Natural killer cell (primary cell): ENCODE data around the gene SHKBP1. TPM values are rescaled to one million over a fixed set of nuclear protein-coding genes. Genes with fewer than 3 reads are reported as not detected.

ENCODE experiments used
- ATAC-seq, 3 donors: fragments of 150-1000 bp in 2 of 3; fragments of 200-7000 bp in 1 of 3; cut with Tn5 transposase; 1 replicate in 1 of 3; 2 replicates in 2 of 3; pipeline ENCODE4 v1.10.0; 2021; ENCODE audit warnings: mild to moderate bottlenecking in 2 of 3, moderate library complexity in 2 of 3
- DNase-seq, 2 donors: peaks; one replicate each; pipeline versions ENCODE4 v3.0.0 to v3.0.0-alpha.2; 2013 to 2021; ENCODE audit warnings: mixed read lengths in 1 of 2
- H3K27ac ChIP-seq: one replicate; pipeline ENCODE4 v1.5.1; 2013; ENCODE audit warnings: mild to moderate bottlenecking, low read length
- H3K27me3 ChIP-seq: one replicate; pipeline ENCODE4 v1.6.1; 2013; ENCODE audit warnings: low read length; ENCODE audit not compliant: control insufficient read depth, insufficient read depth
- H3K36me3 ChIP-seq: one replicate; pipeline ENCODE4 v1.6.1; 2013; ENCODE audit warnings: low read length; ENCODE audit not compliant: control insufficient read depth, insufficient read depth
- H3K4me1 ChIP-seq: one replicate; pipeline ENCODE4 v1.6.1; 2013; ENCODE audit warnings: low read length; ENCODE audit not compliant: control insufficient read depth, insufficient read depth
- H3K4me3 ChIP-seq: one replicate; pipeline ENCODE4 v1.5.1; 2013; ENCODE audit warnings: low read length
- H3K9me3 ChIP-seq: one replicate; pipeline ENCODE4 v1.6.1; 2013; ENCODE audit warnings: low read length; ENCODE audit not compliant: control insufficient read depth, insufficient read depth
- H3K27ac Mint-ChIP-seq, 2 donors: one replicate each; pipeline ENCODE4 v1.8.0; 2022; ENCODE audit warnings: mild to moderate bottlenecking in 2 of 2, mixed read lengths in 2 of 2, moderate library complexity in 1 of 2
- H3K27me3 Mint-ChIP-seq, 2 donors: one replicate each; pipeline ENCODE4 v1.8.0; 2022; ENCODE audit warnings: low read depth in 2 of 2, mixed read lengths in 2 of 2
- H3K36me3 Mint-ChIP-seq: one replicate; pipeline ENCODE4 v1.8.0; 2022; ENCODE audit warnings: mixed read lengths
- H3K4me1 Mint-ChIP-seq, 2 donors: one replicate each; pipeline ENCODE4 v1.8.0; 2022; ENCODE audit warnings: mixed read lengths in 2 of 2
- H3K4me3 Mint-ChIP-seq: one replicate; pipeline ENCODE4 v1.8.0; 2022; ENCODE audit warnings: mild to moderate bottlenecking, moderate library complexity, mixed read lengths
- H3K9me3 Mint-ChIP-seq, 2 donors: one replicate each; pipeline ENCODE4 v1.8.0; 2022; ENCODE audit warnings: mixed read lengths in 2 of 2
- CTCF ChIP-seq: fragments of 200-600 bp; IDR thresholded peaks from one replicate; pipeline ENCODE4 v1.8.0; 2022; ENCODE audit warnings: antibody characterized with exemption
- WGBS: methylation state at CpG from one replicate; pipeline ENCODE4 v1.1.7; 2013; ENCODE audit warnings: missing lambda C conversion rate; ENCODE audit not compliant: insufficient coverage; 5-methylcytosine and 5-hydroxymethylcytosine counted together
- intact Hi-C: fragments of 100-400 bp; cut with micrococcal nuclease; formaldehyde crosslinking; loops from one replicate; pipeline ENCODE4 v1.14.2; 2022
- total RNA-seq, 4 donors: library from RNA; stranded (reverse); fragments of 120-200 nt in 1 of 4; gene quantifications; one replicate each; pipeline versions ENCODE4 v1.2.3 to v1.2.4, GENCODE V29; 2013 to 2022

Gene SHKBP1
- total RNA-seq, 3 donors from 2014 or later (not counting 1 experiment from before 2014, with no cell fraction given) = 209 to 224 (median 209) TPM

DNA sequence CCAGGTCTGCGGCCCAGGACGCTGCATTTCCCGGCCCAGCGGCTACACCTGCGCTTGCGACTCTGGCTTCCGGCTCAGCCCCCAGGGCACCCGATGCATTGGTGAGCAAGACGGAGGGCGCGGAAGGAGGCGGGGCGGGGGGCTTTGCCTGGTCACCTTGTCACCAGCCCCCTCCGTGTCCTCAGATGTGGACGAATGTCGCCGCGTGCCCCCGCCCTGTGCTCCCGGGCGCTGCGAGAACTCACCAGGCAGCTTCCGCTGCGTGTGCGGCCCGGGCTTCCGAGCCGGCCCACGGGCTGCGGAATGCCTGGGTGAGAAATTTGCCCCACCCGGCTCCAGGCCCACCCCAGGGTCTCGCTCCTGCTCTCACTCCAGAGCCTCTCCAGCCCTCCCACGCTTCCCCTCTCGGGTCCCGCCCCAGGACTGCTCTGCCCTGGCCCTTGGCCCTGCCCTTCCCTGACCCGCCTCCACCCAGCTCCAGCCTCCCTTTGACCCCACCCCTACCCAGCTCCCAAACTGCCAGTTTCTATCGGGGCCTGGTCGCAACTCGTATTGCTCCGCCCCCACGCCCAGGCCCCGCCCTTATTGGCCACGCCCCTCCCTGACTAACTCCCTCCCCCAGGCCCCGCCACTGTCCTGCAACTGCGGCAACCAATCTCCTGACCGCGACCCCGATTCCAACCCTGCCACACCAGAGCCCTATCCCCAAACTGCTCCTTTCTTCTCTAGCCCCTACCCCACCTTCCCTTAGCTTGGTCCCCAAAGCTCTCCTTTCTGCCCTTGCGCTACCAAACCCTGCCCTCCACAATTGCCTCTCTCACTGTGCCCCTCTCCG lies 33.1 kb downstream of the SHKBP1 start:
- H3K27ac ChIP-seq = peak overlapping the region; percentile 90
- H3K4me1 ChIP-seq = peaks cover 66% of the 10 kb centered on the region
- no peak for TF ChIP-seq CTCF
- H3K9me3 ChIP-seq = no peaks in the 10 kb centered on the region
- Mint-ChIP-seq H3K4me1 (peaks cover 55 to 80% of the 10 kb centered on the region in 2 donors), H3K27me3 (no peaks in the 10 kb centered on the region), H3K9me3 (no peaks in the 10 kb centered on the region), H3K36me3 (no peaks in the 10 kb centered on the region), H3K4me3 (peak overlapping the region; percentile 88), H3K27ac (peak overlapping the region; percentile 57 to 93)
- no peaks in the 10 kb centered on the region for H3K36me3 ChIP-seq
- peak; percentile 87 to 88 for DNase-seq
- under 1% methylated on average over 50 of the region's 50 CpGs for WGBS
- H3K4me3 ChIP-seq = peak overlapping the region; percentile 49
- ATAC-seq = peak; percentile 46 to 62 (median 53)
- intact Hi-C loops = loop anchor here (10.0 kb wide), 1 partner anchor 935 kb away; no protein-coding TSS in a partner anchor
- no peaks in the 10 kb centered on the region for H3K27me3 ChIP-seq

DNA sequence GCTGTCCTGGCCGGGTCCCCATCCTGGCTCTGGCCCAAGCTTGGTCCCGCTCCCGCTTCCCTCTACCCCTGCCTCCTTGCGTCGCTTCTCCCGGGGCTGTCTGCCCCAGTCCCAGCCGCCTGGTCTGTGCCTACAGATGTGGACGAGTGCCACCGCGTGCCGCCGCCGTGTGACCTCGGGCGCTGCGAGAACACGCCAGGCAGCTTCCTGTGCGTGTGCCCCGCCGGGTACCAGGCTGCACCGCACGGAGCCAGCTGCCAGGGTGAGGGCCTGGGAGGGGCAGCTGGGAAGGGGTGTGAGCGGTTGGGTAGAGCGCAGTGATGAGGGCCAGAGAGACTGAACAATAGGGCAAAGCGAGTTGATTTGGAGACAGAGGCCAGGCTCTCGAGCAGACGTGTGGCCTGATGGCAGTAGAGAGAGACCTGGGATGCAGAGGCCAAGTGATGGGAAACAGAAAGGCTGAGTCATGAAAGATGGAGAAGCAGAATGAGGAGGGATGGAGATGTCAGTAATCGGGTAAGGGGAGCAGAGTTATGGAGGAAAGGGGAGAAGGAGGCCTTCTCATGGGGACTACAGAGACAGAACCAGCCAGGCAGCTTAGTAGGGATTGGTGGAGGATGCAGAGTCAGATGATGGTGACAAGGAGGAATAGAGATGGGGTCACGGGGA lies 33.9 kb downstream of the SHKBP1 start:
- H3K4me1 ChIP-seq = peaks cover 63% of the 10 kb centered on the region
- H3K9me3 ChIP-seq = no peaks in the 10 kb centered on the region
- 11% methylated on average over 29 of the region's 29 CpGs for WGBS
- intact Hi-C loops = no loop called here
- no peak for TF ChIP-seq CTCF
- peak overlapping the region; percentile 90 for H3K27ac ChIP-seq
- H3K4me3 ChIP-seq = peak overlapping the region; percentile 49
- H3K27me3 ChIP-seq = no peaks in the 10 kb centered on the region
- ATAC-seq = peak; percentile 22 to 48 (median 29)
- no peaks in the 10 kb centered on the region for H3K36me3 ChIP-seq
- DNase-seq = peak in 1 of 2 donors; percentile 88
- peak overlapping the region; percentile 57 to 93 for H3K27ac Mint-ChIP-seq
- H3K9me3 Mint-ChIP-seq = no peaks in the 10 kb centered on the region
- no peaks in the 10 kb centered on the region for H3K36me3 Mint-ChIP-seq
- no peaks in the 10 kb centered on the region for H3K27me3 Mint-ChIP-seq
- peaks cover 52 to 76% of the 10 kb centered on the region in 2 donors for H3K4me1 Mint-ChIP-seq
- H3K4me3 Mint-ChIP-seq = peak overlapping the region; percentile 88

GRCh38 chr19:40611096-40611495 lies 34.4 kb downstream of the SHKBP1 start:
- Mint-ChIP-seq H3K27me3 (no peaks in the 10 kb centered on the region), H3K4me3 (peak overlapping the region; percentile 88), H3K9me3 (no peaks in the 10 kb centered on the region), H3K36me3 (no peaks in the 10 kb centered on the region), H3K27ac (peak overlapping the region; percentile 57 to 93), H3K4me1 (peaks cover 47 to 71% of the 10 kb centered on the region in 2 donors)
- 92% methylated on average over 15 of the region's 15 CpGs for WGBS
- H3K4me3 ChIP-seq = no peak overlapping the region
- intact Hi-C loops = no loop called here
- TF ChIP-seq CTCF = no peak
- H3K27ac ChIP-seq = peak overlapping the region; percentile 90
- H3K4me1 ChIP-seq = peaks cover 58% of the 10 kb centered on the region
- no peaks in the 10 kb centered on the region for H3K27me3 ChIP-seq
- no peaks in the 10 kb centered on the region for H3K9me3 ChIP-seq
- DNase-seq = peak in 1 of 2 donors; percentile 54
- H3K36me3 ChIP-seq = no peaks in the 10 kb centered on the region
- no peak for ATAC-seq
